DOHH2 (cell line): ENCODE measurements around the gene EXTL1.

Experiments
- EZH2phosphoT487 ChIP-seq: fragments of 200-600 bp; sonication (generic); IDR thresholded peaks from 2 replicates; pipeline ENCODE4 v1.6.1; 2017; ENCODE audit warnings: borderline replicate concordance, mild to moderate bottlenecking, antibody characterized with exemption, low read length, moderate library complexity, mixed read lengths
- TF ChIP-seq, protein P1 (sequence below): fragments of 200-600 bp; sonication (generic); IDR thresholded peaks from one replicate; pipeline ENCODE4 v1.5.1; 2014; ENCODE audit warnings: antibody characterized with exemption, mild to moderate bottlenecking, low read depth, low read length; ENCODE audit not compliant: poor library complexity, severe bottlenecking

DNA sequence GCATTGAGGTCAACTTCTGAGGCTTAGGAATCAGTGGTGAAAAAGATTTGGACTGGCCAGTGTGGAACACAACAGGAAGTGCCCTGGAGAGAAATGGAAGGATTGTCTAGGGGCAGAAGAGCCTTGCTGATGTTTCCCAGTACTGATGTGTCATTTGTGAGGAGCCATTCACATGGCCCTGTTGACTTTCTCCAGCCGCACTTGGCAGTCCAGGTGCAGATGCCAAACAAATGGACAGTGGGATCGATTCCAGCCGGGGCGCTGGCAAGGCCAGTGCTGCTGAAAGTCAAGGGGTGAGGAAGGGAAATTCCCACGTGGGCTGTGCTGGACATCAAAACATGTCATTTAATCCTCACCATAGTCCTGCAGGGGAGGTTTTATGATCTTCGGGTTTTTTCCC lies 50.7 kb downstream of the EXTL1 start:
- TF ChIP-seq, protein P1, sequence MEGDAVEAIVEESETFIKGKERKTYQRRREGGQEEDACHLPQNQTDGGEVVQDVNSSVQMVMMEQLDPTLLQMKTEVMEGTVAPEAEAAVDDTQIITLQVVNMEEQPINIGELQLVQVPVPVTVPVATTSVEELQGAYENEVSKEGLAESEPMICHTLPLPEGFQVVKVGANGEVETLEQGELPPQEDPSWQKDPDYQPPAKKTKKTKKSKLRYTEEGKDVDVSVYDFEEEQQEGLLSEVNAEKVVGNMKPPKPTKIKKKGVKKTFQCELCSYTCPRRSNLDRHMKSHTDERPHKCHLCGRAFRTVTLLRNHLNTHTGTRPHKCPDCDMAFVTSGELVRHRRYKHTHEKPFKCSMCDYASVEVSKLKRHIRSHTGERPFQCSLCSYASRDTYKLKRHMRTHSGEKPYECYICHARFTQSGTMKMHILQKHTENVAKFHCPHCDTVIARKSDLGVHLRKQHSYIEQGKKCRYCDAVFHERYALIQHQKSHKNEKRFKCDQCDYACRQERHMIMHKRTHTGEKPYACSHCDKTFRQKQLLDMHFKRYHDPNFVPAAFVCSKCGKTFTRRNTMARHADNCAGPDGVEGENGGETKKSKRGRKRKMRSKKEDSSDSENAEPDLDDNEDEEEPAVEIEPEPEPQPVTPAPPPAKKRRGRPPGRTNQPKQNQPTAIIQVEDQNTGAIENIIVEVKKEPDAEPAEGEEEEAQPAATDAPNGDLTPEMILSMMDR: no peak
- TF ChIP-seq EZH2phosphoT487: no peak
